ENCODE measurements around the gene DDX59. TPM values are rescaled to one million over a fixed set of nuclear protein-coding genes. Genes with fewer than 3 reads are reported as not detected.

DDX59 gene
- polyA plus RNA-seq, 1 experiment = 15.0 TPM

- no peak overlapping the region for H3K4me3 ChIP-seq (ENCODE audit: low read depth, low read length)
- H3K9me3 ChIP-seq (ENCODE audit: control insufficient read depth, insufficient read depth, low read length) = no peaks in the 10 kb centered on the region; the same call in 1 of the 2 replicates
- no peaks in the 10 kb centered on the region for H3K27me3 ChIP-seq (ENCODE audit: control insufficient read depth, insufficient read depth, low read length)
- DNase-seq (ENCODE audit: low read depth, low spot score) = no peak
- no peak for TF ChIP-seq CTCF (IDR thresholded peaks at IDR 0.05; ENCODE audit: low read depth, low read length)
- ChIA-PET POLR2A (no interaction called here), CTCF (interaction anchor here (1.4 to 2.9 kb wide), 2 partner anchors 20 to 329 kb away, joined by 3 to 7 read pairs; no protein-coding TSS in a partner anchor)
- H3K27ac ChIP-seq (ENCODE audit: low read depth, low read length) = no peak overlapping the region
These were observed 27.2 kb downstream of the DDX59 start for GRCh38 chr1:200642481-200642880.

DNA sequence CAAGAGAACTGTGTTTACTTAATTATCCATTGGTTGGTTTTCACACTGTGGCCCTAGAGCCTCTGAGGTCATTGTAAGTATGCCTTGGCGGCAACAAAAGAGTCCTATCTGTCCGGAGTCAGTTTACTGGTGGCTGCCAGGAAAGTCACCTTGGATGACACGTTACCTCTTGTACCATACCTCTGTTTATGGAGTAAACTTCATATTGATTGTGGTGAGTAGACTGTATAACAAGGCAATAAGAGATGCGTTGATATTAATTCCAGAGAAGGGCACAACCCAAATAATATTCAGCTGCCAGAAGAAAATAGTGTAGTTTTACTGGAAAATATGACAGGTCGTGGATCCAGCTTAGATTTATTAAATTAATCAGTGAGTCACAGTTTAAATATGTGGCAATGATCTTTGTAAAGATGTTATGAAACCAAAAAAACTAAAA is 28.7 kb downstream of the DDX59 start:
- Histone ChIP-seq H3K27me3 (ENCODE audit: control insufficient read depth, insufficient read depth, low read length) (no peaks in the 10 kb centered on the region), H3K4me3 (ENCODE audit: low read depth, low read length) (no peak overlapping the region), H3K27ac (ENCODE audit: low read depth, low read length) (no peak overlapping the region), H3K9me3 (ENCODE audit: control insufficient read depth, insufficient read depth, low read length) (no peaks in the 10 kb centered on the region; the same call in 1 of the 2 replicates)
- CTCF ChIA-PET = interaction anchor here (1.1 to 1.6 kb wide), 2 partner anchors 19 to 29 kb away, joined by 3 to 6 read pairs; partner anchors contain the start of gene DDX59
- no peak for TF ChIP-seq CTCF (IDR thresholded peaks at IDR 0.05; ENCODE audit: low read depth, low read length)
- no peak for DNase-seq (ENCODE audit: low read depth, low spot score)
- POLR2A ChIA-PET = interaction anchor here (0.7 kb wide), 1 partner anchor 29 kb away, joined by 3 read pairs; no protein-coding TSS in a partner anchor

DNA sequence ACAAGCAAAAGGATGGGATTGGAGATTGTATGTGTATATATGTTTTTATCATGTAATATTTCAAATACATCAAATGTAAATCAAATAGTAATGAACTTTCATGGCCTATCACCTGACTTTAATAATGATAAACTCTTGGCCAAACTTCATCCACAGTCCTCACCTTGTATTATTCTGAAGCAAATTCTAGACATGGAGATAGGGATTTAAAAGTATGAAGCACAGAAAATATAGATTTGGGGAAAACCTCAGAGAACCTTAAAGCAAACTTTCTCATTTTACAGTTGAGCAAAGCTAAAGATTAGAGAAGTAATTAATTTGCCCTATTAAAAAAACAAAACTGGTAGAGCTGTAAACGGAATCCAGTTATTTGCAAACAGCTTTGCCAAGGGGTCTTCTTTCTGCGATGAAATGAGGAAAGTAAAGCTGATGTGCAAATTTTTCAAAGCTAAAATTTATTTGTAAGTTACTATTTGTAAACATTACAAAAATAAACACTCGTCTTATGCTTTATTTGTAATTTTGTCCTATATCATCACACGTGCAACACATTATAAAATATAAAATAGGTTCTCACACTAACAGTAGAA is 29.2 kb downstream of the DDX59 start:
- DNase-seq (ENCODE audit: low read depth, low spot score) = no peak
- no peak overlapping the region for H3K4me3 ChIP-seq (ENCODE audit: low read depth, low read length)
- peak overlapping the region; percentile 54 for H3K27ac ChIP-seq (ENCODE audit: low read depth, low read length)
- ChIA-PET POLR2A (interaction anchor here (0.7 kb wide), 1 partner anchor 30 kb away, joined by 3 read pairs; no protein-coding TSS in a partner anchor), CTCF (interaction anchor here (1.1 to 1.6 kb wide), 2 partner anchors 18 to 29 kb away, joined by 3 to 6 read pairs; partner anchors contain the start of gene DDX59)
- no peak for TF ChIP-seq CTCF (IDR thresholded peaks at IDR 0.05; ENCODE audit: low read depth, low read length)
- H3K9me3 ChIP-seq (ENCODE audit: control insufficient read depth, insufficient read depth, low read length) = no peaks in the 10 kb centered on the region; the same call in 1 of the 2 replicates
- H3K27me3 ChIP-seq (ENCODE audit: control insufficient read depth, insufficient read depth, low read length) = no peaks in the 10 kb centered on the region

- CTCF ChIA-PET = no interaction called here
- Histone ChIP-seq H3K27me3 (ENCODE audit: control insufficient read depth, insufficient read depth, low read length) (no peaks in the 10 kb centered on the region), H3K4me3 (ENCODE audit: low read depth, low read length) (no peak overlapping the region), H3K27ac (ENCODE audit: low read depth, low read length) (no peak overlapping the region), H3K9me3 (ENCODE audit: control insufficient read depth, insufficient read depth, low read length) (no peaks in the 10 kb centered on the region; the same call in 1 of the 2 replicates)
- TF ChIP-seq CTCF (IDR thresholded peaks at IDR 0.05; ENCODE audit: low read depth, low read length) = no peak
- no peak for DNase-seq (ENCODE audit: low read depth, low spot score)
- POLR2A ChIA-PET = interaction anchor here (0.7 kb wide), 1 partner anchor 157 kb away, joined by 3 read pairs; no protein-coding TSS in a partner anchor
These were observed 31.6 kb downstream of the DDX59 start for GRCh38 chr1:200638073-200638472.

DNA sequence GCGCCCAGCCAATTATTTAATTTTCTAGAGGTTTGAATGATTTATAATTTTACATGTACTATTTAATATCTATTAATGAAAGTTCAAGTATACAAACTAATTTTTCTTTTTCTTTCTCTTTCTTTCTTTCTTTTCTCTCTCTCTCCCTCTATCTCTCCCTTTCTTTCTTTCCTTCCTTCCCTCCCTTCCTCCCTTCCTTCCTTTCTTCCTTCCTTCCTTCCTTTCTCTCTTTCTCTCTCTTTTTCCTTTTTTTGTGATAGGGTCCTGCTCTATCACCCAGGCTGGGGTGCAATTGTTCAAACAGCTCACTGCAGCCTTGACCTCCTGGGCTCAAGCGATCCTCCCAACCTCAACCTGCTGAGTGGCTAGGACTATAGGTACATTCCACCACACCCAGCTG is 33.0 kb downstream of the DDX59 start:
- POLR2A ChIA-PET = no interaction called here
- Histone ChIP-seq H3K9me3 (ENCODE audit: control insufficient read depth, insufficient read depth, low read length) (no peaks in the 10 kb centered on the region; the same call in 1 of the 2 replicates), H3K4me3 (ENCODE audit: low read depth, low read length) (no peak overlapping the region), H3K27ac (ENCODE audit: low read depth, low read length) (no peak overlapping the region), H3K27me3 (ENCODE audit: control insufficient read depth, insufficient read depth, low read length) (no peaks in the 10 kb centered on the region)
- CTCF ChIA-PET = interaction anchor here (0.6 to 1.4 kb wide), 2 partner anchors 14 to 55 kb away, joined by 3 to 8 read pairs; no protein-coding TSS in a partner anchor
- no peak for TF ChIP-seq CTCF (IDR thresholded peaks at IDR 0.05; ENCODE audit: low read depth, low read length)
- DNase-seq (ENCODE audit: low read depth, low spot score) = no peak
